Ascending aorta (tissue), 2 donors: ENCODE data around the gene TRMT11. TPM values are rescaled to one million over a fixed set of nuclear protein-coding genes. Genes with fewer than 3 reads are reported as not detected.
"Not testable (repeated sequence)": the region's sequence is repeated elsewhere in the genome, so short reads cannot be mapped to it uniquely, and the experiment has no call there.

Experiments
- DNase-seq, 2 donors: peaks; one replicate each; pipeline ENCODE4 v3.0.0-alpha.2; 2019; ENCODE audit warnings: low spot score in 2 of 2
- H3K27ac ChIP-seq, 2 donors: fragments of 200-600 bp; sonication (generic); one replicate each; pipeline ENCODE4 v1.5.1; 2016 to 2017; ENCODE audit warnings: mild to moderate bottlenecking in 1 of 2
- H3K27me3 ChIP-seq: fragments of 200-600 bp; sonication (generic); one replicate; pipeline ENCODE4 v1.5.1; 2017
- H3K36me3 ChIP-seq, 2 donors: fragments of 200-600 bp; sonication (generic); one replicate each; pipeline ENCODE4 v1.5.1; 2016
- H3K4me1 ChIP-seq, 2 donors: fragments of 200-600 bp; sonication (generic); one replicate each; pipeline ENCODE4 v1.5.1; 2016 to 2017; ENCODE audit warnings: mild to moderate bottlenecking in 1 of 2
- H3K4me3 ChIP-seq, 2 donors: fragments of 200-600 bp; sonication (generic); one replicate each; pipeline ENCODE4 v1.5.1; 2016 to 2017; ENCODE audit warnings: mild to moderate bottlenecking in 1 of 2
- H3K9me3 ChIP-seq, 2 donors: fragments of 200-600 bp; sonication (generic); one replicate each; pipeline ENCODE4 v1.5.1; 2016
- CTCF ChIP-seq, 3 experiments: fragments of 200-600 bp in 2 of 3; fragments of 450-650 bp in 1 of 3; sonication (generic) in 2 of 3; IDR thresholded peaks; one replicate each; pipeline ENCODE4 v1.5.1; 2016 to 2019; ENCODE audit warnings: antibody characterized with exemption in 3 of 3, mild to moderate bottlenecking in 1 of 3, moderate library complexity in 1 of 3
- intact Hi-C: fragments of 100-400 bp; cut with DNase I; formaldehyde crosslinking; loops from one replicate; pipeline ENCODE4 v1.15.1; 2023
- total RNA-seq: library from RNA; depleted of rRNA; stranded (reverse); fragments of >200 nt; gene quantifications from one replicate; pipeline ENCODE4 v1.1.0, GENCODE V29; 2016

Gene TRMT11
- total RNA-seq, 1 donor from 2014 or later: 44.6 TPM

DNA sequence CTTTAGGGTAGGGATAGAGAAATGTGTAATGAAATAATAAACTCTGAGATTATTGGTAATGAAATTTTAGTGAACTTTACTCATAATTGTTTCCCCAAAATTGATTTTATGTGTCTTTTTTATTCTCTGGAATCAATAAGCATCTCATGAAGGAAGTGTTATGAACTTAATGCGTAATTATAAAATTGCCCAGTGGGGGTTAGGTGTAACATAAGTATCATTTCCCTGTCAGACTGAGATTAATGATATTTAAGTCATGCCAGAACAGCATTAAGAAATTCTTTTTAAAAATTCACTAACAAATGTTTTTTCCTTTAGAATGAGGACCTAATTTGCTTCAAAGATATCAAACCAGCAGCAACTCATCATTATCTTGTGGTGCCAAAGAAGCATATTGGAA is 19.8 kb upstream of the TRMT11 start:
- intact Hi-C loops: no loop called here
- Histone ChIP-seq H3K36me3 (peaks cover 0 to 17% of the 10 kb centered on the region in 2 donors), H3K27ac (no peak overlapping the region), H3K4me1 (peaks cover 0 to 2% of the 10 kb centered on the region in 2 donors), H3K4me3 (no peak overlapping the region), H3K9me3 (no peaks in the 10 kb centered on the region), H3K27me3 (no peaks in the 10 kb centered on the region)
- no peak for TF ChIP-seq CTCF (IDR thresholded peaks at IDR 0.05)
- no peak for DNase-seq

DNA sequence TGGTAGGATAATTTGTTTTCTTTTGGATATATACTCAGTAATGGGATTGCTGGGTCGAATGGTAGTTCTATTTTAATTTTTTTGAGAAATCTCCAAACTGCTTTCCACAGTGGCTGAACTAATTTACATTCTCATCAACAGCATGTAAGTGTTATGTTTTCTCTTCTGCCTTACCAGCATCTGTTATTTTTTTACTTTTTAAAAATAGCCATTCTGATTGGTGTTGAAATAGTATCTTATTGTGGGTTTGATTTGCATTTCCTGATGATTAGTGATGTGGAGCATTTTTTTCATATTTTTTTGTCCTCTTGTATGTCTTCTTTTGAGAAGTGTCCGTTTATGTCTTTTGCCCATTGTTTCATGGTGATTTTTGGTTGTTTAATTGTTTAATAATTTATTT is 17.8 kb upstream of the TRMT11 start:
- no peaks in the 10 kb centered on the region for H3K4me1 ChIP-seq
- no peak overlapping the region for H3K4me3 ChIP-seq
- no peak for DNase-seq
- no peak for TF ChIP-seq CTCF (IDR thresholded peaks at IDR 0.05)
- H3K27ac ChIP-seq: no peak overlapping the region
- no peaks in the 10 kb centered on the region for H3K27me3 ChIP-seq
- H3K36me3 ChIP-seq: peaks cover 0 to 21% of the 10 kb centered on the region in 2 donors
- intact Hi-C loops: no loop called here
- no peaks in the 10 kb centered on the region for H3K9me3 ChIP-seq

DNA sequence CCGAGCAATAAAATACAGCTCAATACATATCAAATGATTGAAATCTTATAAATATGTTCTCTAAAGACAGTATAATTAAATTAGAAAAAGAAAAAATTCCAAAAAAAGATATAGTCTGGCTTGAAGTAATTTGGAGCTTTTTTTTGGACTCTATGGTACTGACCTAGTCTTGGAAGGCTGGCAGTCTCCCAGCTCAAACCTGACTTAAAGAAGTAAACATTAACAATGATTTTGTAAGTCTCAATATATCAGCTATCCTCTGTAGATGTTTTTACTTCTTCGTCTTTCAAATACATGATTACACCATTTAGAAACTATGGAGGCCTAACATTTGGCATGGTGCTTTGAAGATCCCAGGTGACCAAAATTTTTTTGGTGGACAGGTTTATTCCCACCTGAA is 15.6 kb upstream of the TRMT11 start:
- Histone ChIP-seq H3K9me3 (no peaks in the 10 kb centered on the region), H3K36me3 (peaks cover 2 to 27% of the 10 kb centered on the region in 2 donors), H3K4me3 (no peak overlapping the region), H3K4me1 (no peaks in the 10 kb centered on the region), H3K27me3 (no peaks in the 10 kb centered on the region), H3K27ac (no peak overlapping the region)
- DNase-seq: no peak
- TF ChIP-seq CTCF (IDR thresholded peaks at IDR 0.05): no peak
- intact Hi-C loops: loop anchor here (5.0 kb wide), 2 partner anchors 178 to 658 kb away; partner anchors contain the start of gene NCOA7

- H3K9me3 ChIP-seq, DNase-seq, H3K27me3 ChIP-seq, H3K4me3 ChIP-seq, H3K4me1 ChIP-seq, H3K27ac ChIP-seq: not testable (repeated sequence)
- peaks cover 2 to 24% of the 10 kb centered on the region in 2 donors for H3K36me3 ChIP-seq
- intact Hi-C loops: loop anchor here (5.0 kb wide), 2 partner anchors 180 to 660 kb away; partner anchors contain the start of gene NCOA7
Measured at GRCh38 chr6:125972478-125972877, 13.9 kb upstream of the TRMT11 start.

GRCh38 chr6:125974214-125974866 is 12.0 kb upstream of the TRMT11 start:
- Histone ChIP-seq H3K27ac (no peak overlapping the region), H3K9me3 (no peaks in the 10 kb centered on the region), H3K4me3 (no peak overlapping the region), H3K36me3 (peaks cover 2 to 14% of the 10 kb centered on the region in 2 donors), H3K4me1 (no peaks in the 10 kb centered on the region), H3K27me3 (no peaks in the 10 kb centered on the region)
- TF ChIP-seq CTCF (IDR thresholded peaks at IDR 0.05): peak; percentile 13 to 54 (median 18)
- intact Hi-C loops: loop anchor here (5.0 kb wide), 2 partner anchors 182 to 662 kb away; partner anchors contain the start of gene NCOA7
- DNase-seq: no peak

GRCh38 chr6:125979101-125979500 is 7.2 kb upstream of the TRMT11 start:
- peaks cover 2 to 13% of the 10 kb centered on the region in 2 donors for H3K36me3 ChIP-seq
- intact Hi-C loops: no loop called here
- DNase-seq: no peak
- H3K27me3 ChIP-seq: no peaks in the 10 kb centered on the region
- no peak overlapping the region for H3K4me3 ChIP-seq
- H3K4me1 ChIP-seq: no peaks in the 10 kb centered on the region
- no peaks in the 10 kb centered on the region for H3K9me3 ChIP-seq
- TF ChIP-seq CTCF (IDR thresholded peaks at IDR 0.05): no peak
- H3K27ac ChIP-seq: no peak overlapping the region
